Ishikawa (cell line): ENCODE results near the gene CACNB4.

Experiments
- CEBPB ChIP-seq: IDR thresholded peaks from 2 replicates; pipeline ENCODE4 v1.6.1; 2012
- CREB1 ChIP-seq: IDR thresholded peaks from 2 replicates; pipeline ENCODE4 v1.6.1; 2012; ENCODE audit warnings: low read depth
- EGR1 ChIP-seq: IDR thresholded peaks from 2 replicates; pipeline ENCODE4 v1.6.1; 2012
- EP300 ChIP-seq: IDR thresholded peaks from 2 replicates; pipeline ENCODE4 v1.6.1; 2012; ENCODE audit warnings: borderline replicate concordance
- FOXM1 ChIP-seq: IDR thresholded peaks from 2 replicates; pipeline ENCODE4 v1.6.1; 2012; ENCODE audit warnings: low read depth, borderline replicate concordance
- MAX ChIP-seq: IDR thresholded peaks from 2 replicates; pipeline ENCODE4 v1.6.1; 2012
- NFIC ChIP-seq: IDR thresholded peaks from 2 replicates; pipeline ENCODE4 v1.6.1; 2012
- RAD21 ChIP-seq: IDR thresholded peaks from 2 replicates; pipeline ENCODE4 v1.6.1; 2012; ENCODE audit warnings: low read depth
- REST ChIP-seq: IDR thresholded peaks from 2 replicates; pipeline ENCODE4 v1.6.1; 2012; ENCODE audit warnings: low read depth, mild to moderate bottlenecking
- TAF1 ChIP-seq: IDR thresholded peaks from 2 replicates; pipeline ENCODE4 v1.6.1; 2012; ENCODE audit warnings: low read depth, mild to moderate bottlenecking
- TCF12 ChIP-seq: IDR thresholded peaks from 2 replicates; pipeline ENCODE4 v1.6.1; 2012; ENCODE audit warnings: low read depth
- TEAD4 ChIP-seq: IDR thresholded peaks from 2 replicates; pipeline ENCODE4 v1.6.1; 2012
- USF1 ChIP-seq: IDR thresholded peaks from 2 replicates; pipeline ENCODE4 v1.6.1; 2012
- YY1 ChIP-seq: IDR thresholded peaks from 2 replicates; pipeline ENCODE4 v1.6.1; 2012; ENCODE audit warnings: low read depth
- ZBTB7A ChIP-seq: IDR thresholded peaks from 2 replicates; pipeline ENCODE4 v1.6.1; 2012; ENCODE audit warnings: low read depth

The CACNB4 gene

GRCh38 chr2:151833984-151834383 lies 264.9 kb downstream of the CACNB4 start:
- TF ChIP-seq MAX: no peak

GRCh38 chr2:151830961-151831360 lies 267.9 kb downstream of the CACNB4 start:
- TF ChIP-seq TAF1 (no peak), EGR1 (no peak), TCF12 (no peak), NFIC (no peak)

GRCh38 chr2:151828890-151829324 lies 269.9 kb downstream of the CACNB4 start:
- no peak for TF ChIP-seq FOXM1
- no peak for TF ChIP-seq ZBTB7A
- no peak for TF ChIP-seq REST
- no peak for TF ChIP-seq RAD21
- TF ChIP-seq YY1: no peak
- TF ChIP-seq EGR1: no peak
- no peak for TF ChIP-seq CEBPB
- no peak for TF ChIP-seq CREB1
- no peak for TF ChIP-seq NFIC
- TF ChIP-seq TAF1: no peak
- no peak for TF ChIP-seq TEAD4
- TF ChIP-seq MAX: no peak
- no peak for TF ChIP-seq TCF12
- no peak for TF ChIP-seq USF1
- no peak for TF ChIP-seq EP300

- TF ChIP-seq USF1 (no peak; the same call in 1 of the 2 replicates), CEBPB (no peak), ZBTB7A (no peak), EP300 (peak; percentile 24; the same call in 1 of the 2 replicates), TCF12 (0 out of 2 replicates have a peak, but pooled peaks have one; percentile 13), FOXM1 (no peak), TAF1 (peak; percentile 74), CREB1 (no peak), TEAD4 (no peak), NFIC (peak; percentile 25; the same call in 1 of the 2 replicates), RAD21 (no peak), EGR1 (peak; percentile 41), MAX (peak; percentile 85), YY1 (peak; percentile 51; the same call in 1 of the 2 replicates), REST (no peak)
Observed at GRCh38 chr2:151828143-151828889, 270.5 kb downstream of the CACNB4 start, which contains the start of gene ARL5A. Gene ARL5A (minus strand): TSS chr2:151828421. CDS start chr2:151828176, 245 bp downstream.

- TF ChIP-seq ZBTB7A (peak; percentile 75; the same call in 1 of the 2 replicates), USF1 (no peak)
Observed at GRCh38 chr2:151827564-151828142, 271.2 kb downstream of the CACNB4 start.

- no peak for TF ChIP-seq ZBTB7A
- no peak for TF ChIP-seq REST
- TF ChIP-seq MAX: no peak
- TF ChIP-seq CEBPB: no peak
- no peak for TF ChIP-seq EP300
- no peak for TF ChIP-seq FOXM1
Observed at GRCh38 chr2:151826737-151827157, 272.1 kb downstream of the CACNB4 start.
